ENCODE data around the gene TMEM271.

GRCh38 chr4:575281-576141 is 584 bp downstream of the TMEM271 start:
- TF ChIP-seq CTCF (IDR thresholded peaks at IDR 0.05 in 4 of 5, conservative IDR thresholded peaks at IDR 0.05 in 1 of 5) (no peak), POLR2A (IDR thresholded peaks at IDR 0.05) (no peak)

Data from gastrocnemius medialis (tissue), 4 donors.